ENCODE data around the gene ITGA2B.
"Not testable (repeated sequence)": the region's sequence is repeated elsewhere in the genome, so short reads cannot be mapped to it uniquely, and the experiment has no call there.

Gene ITGA2B

GRCh38 chr17:44389281-44389680 is at the start of gene ITGA2B:
Gene ITGA2B, minus strand, starts transcription at chr17:44389649. Its CDS starts 176 bp downstream, at chr17:44389473.
- no peak for DNase-seq

GRCh38 chr17:44439168-44439567 is 49.7 kb upstream of the ITGA2B start:
- no peak for DNase-seq

GRCh38 chr17:44438636-44439035 is 49.2 kb upstream of the ITGA2B start:
- no peak for DNase-seq

- DNase-seq = no peak
Measured at GRCh38 chr17:44436336-44436735, 46.9 kb upstream of the ITGA2B start.

GRCh38 chr17:44432254-44433157 is 43.1 kb upstream of the ITGA2B start:
- DNase-seq = no peak

GRCh38 chr17:44424828-44425461 is 35.5 kb upstream of the ITGA2B start:
- no peak for DNase-seq

GRCh38 chr17:44417553-44417952 is 28.1 kb upstream of the ITGA2B start:
- DNase-seq = no peak

GRCh38 chr17:44416558-44417289 is 27.3 kb upstream of the ITGA2B start:
- DNase-seq = no peak

- no peak for DNase-seq
Measured at GRCh38 chr17:44414394-44415155, 25.1 kb upstream of the ITGA2B start.

- DNase-seq = no peak
Measured at GRCh38 chr17:44409309-44410028, 20.0 kb upstream of the ITGA2B start.

GRCh38 chr17:44408786-44409185 is 19.3 kb upstream of the ITGA2B start:
- DNase-seq = no peak

GRCh38 chr17:44402564-44403172 is 13.2 kb upstream of the ITGA2B start:
- no peak for DNase-seq

- no peak for DNase-seq
Measured at GRCh38 chr17:44400226-44400847, 10.9 kb upstream of the ITGA2B start.

GRCh38 chr17:44398692-44399691 is 9.5 kb upstream of the ITGA2B start:
- no peak for DNase-seq

GRCh38 chr17:44397479-44398440 is 8.3 kb upstream of the ITGA2B start:
- DNase-seq = no peak

- DNase-seq = no peak
Measured at GRCh38 chr17:44396946-44397345, 7.5 kb upstream of the ITGA2B start.

GRCh38 chr17:44394833-44395232 is 5.4 kb upstream of the ITGA2B start:
- no peak for DNase-seq

- not testable (repeated sequence) for DNase-seq
Measured at GRCh38 chr17:44394112-44394511, 4.7 kb upstream of the ITGA2B start.

Data from activated CD4-positive, alpha-beta T cell treated with anti-CD3 and anti-CD28 coated beads, Interleukin-2, amount 50 U/mL, for 1 hour (primary cell).